ENCODE data around the gene GDPD4. TPM values are rescaled to one million over a fixed set of nuclear protein-coding genes. Genes with fewer than 3 reads are reported as not detected.

The GDPD4 gene
- total and polyA plus RNA-seq, 8 donors = 0.12 TPM; not detected in 7

DNA sequence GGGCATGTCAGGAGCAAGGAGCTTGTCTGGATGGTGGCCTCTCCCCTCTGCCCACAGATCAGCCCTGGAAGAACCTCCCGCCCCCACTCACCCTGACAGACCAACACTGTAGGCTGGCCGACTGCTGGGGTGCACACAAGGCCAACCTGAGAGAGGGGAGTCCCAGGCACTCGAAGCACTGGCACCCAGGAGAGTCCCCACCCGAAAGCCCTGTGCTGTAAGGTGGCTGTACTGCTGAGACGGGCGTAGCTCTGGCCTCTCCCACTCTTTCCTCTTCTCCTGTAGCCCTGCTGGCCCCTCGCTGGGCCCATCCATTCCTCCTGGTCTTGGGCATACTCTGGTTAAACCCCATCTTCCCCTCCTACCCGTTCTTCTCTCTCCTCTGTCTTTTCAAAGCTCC lies 133.7 kb downstream of the GDPD4 start:
- no peaks in the 10 kb centered on the region for H3K27me3 ChIP-seq
- H3K27ac ChIP-seq = no peak overlapping the region
- 75 to 89% (median 84%) methylated on average over 8 of the region's 8 CpGs for WGBS, 5 donors
- intact Hi-C loops (cut with DNase I; ENCODE audit: low total_unique reads) = no loop called here
- no peak for DNase-seq
- H3K9me3 ChIP-seq = no peaks in the 10 kb centered on the region
- H3K36me3 ChIP-seq = no peaks in the 10 kb centered on the region
- peaks cover 0 to 7% (median 2%) of the 10 kb centered on the region in 4 donors for H3K4me1 ChIP-seq
- TF ChIP-seq, protein P1, sequence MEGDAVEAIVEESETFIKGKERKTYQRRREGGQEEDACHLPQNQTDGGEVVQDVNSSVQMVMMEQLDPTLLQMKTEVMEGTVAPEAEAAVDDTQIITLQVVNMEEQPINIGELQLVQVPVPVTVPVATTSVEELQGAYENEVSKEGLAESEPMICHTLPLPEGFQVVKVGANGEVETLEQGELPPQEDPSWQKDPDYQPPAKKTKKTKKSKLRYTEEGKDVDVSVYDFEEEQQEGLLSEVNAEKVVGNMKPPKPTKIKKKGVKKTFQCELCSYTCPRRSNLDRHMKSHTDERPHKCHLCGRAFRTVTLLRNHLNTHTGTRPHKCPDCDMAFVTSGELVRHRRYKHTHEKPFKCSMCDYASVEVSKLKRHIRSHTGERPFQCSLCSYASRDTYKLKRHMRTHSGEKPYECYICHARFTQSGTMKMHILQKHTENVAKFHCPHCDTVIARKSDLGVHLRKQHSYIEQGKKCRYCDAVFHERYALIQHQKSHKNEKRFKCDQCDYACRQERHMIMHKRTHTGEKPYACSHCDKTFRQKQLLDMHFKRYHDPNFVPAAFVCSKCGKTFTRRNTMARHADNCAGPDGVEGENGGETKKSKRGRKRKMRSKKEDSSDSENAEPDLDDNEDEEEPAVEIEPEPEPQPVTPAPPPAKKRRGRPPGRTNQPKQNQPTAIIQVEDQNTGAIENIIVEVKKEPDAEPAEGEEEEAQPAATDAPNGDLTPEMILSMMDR (IDR thresholded peaks at IDR 0.05) = no peak
- TF ChIP-seq POLR2A (IDR thresholded peaks at IDR 0.05) (no peak), POLR2AphosphoS5 (IDR thresholded peaks at IDR 0.05) (no peak), EP300 (IDR thresholded peaks at IDR 0.05) (no peak)
- no peak overlapping the region for H3K4me3 ChIP-seq

GRCh38 chr11:77167111-77167626 lies 134.3 kb downstream of the GDPD4 start:
- TF ChIP-seq POLR2AphosphoS5 (IDR thresholded peaks at IDR 0.05) (no peak), EP300 (IDR thresholded peaks at IDR 0.05) (no peak), POLR2A (IDR thresholded peaks at IDR 0.05) (no peak)
- TF ChIP-seq, protein P1 (IDR thresholded peaks at IDR 0.05) = no peak
- DNase-seq = no peak
- intact Hi-C loops (cut with DNase I; ENCODE audit: low total_unique reads) = no loop called here
- no peak overlapping the region for H3K4me3 ChIP-seq
- WGBS, 5 donors = 91 to 94% (median 93%) methylated on average over 8 to 9 of the region's 9 CpGs
- H3K27me3 ChIP-seq = no peaks in the 10 kb centered on the region
- no peaks in the 10 kb centered on the region for H3K36me3 ChIP-seq
- no peak overlapping the region for H3K27ac ChIP-seq
- H3K9me3 ChIP-seq = no peaks in the 10 kb centered on the region
- peaks cover 0 to 6% (median 2%) of the 10 kb centered on the region in 4 donors for H3K4me1 ChIP-seq

Other genes with a start within 250 kb of the GDPD4 start
- 100 to 1,000 TPM in 2 of 5 donors, 10 to 100 TPM in 3; 36.4 to 110 (median 86.2) TPM for gene CAPN5, start 234.7 kb downstream of the GDPD4 start, total RNA-seq
- 10 to 100 TPM; 10.0 to 53.0 (median 21.7) TPM for gene CAPN5, start 234.7 kb downstream of the GDPD4 start, polyA plus RNA-seq
- 10 to 100 TPM in 3 of 5 donors, 1 to 10 TPM in 1, not detected in 1; 2.6 to 63.7 (median 28.3) TPM for gene OMP, start 198.8 kb downstream of the GDPD4 start, total RNA-seq
- gene OMP, start 198.8 kb downstream of the GDPD4 start, polyA plus RNA-seq = 1 to 10 TPM in 1 of 3 donors, not detected in 2; 1.1 TPM
- gene MYO7A, start 173.4 kb downstream of the GDPD4 start, total RNA-seq = 10 to 100 TPM in 1 of 5 donors, 1 to 10 TPM in 4; 2.6 to 29.2 (median 4.8) TPM
- gene MYO7A, start 173.4 kb downstream of the GDPD4 start, polyA plus RNA-seq = 1 to 10 TPM; 1.4 to 4.0 (median 2.3) TPM
- 10 to 100 TPM; 31.2 to 89.5 (median 70.4) TPM for gene PAK1, start 172.4 kb upstream of the GDPD4 start, total RNA-seq
- 10 to 100 TPM; 16.7 to 44.0 (median 18.8) TPM for gene PAK1, start 172.4 kb upstream of the GDPD4 start, polyA plus RNA-seq

Measured in stomach (tissue), 9 donors.